ENCODE data around the gene PWWP2A.
A peak's percentile ranks its signal among the peaks of the same experiment; 100 is the strongest.
"Not testable (repeated sequence)": the region's sequence is repeated elsewhere in the genome, so short reads cannot be mapped to it uniquely, and the experiment has no call there.

PWWP2A gene

DNA sequence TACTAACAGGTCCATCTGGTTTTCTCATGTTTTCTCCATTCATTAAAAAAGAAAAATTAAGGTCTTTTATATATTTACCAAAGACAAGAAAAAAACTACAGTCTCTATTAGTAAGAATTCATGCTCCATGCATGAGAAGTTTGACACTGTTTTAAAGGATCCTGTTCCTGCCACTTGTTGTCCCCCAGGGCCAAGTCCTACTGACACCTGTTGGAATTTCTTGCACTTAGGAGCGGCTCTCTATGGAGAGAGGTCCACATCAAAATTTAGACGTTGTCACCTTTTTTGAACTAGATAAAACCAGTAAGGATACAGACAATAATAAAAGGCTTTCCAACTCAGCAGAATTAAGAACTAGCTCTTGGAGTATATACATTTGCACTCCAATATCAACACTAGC, 42.3 kb downstream of the PWWP2A start:
- Histone ChIP-seq H3K36me3 (peaks cover 7% of the 10 kb centered on the region), H3K9me3 (ENCODE audit: severe bottlenecking) (no peaks in the 10 kb centered on the region), H3K27me3 (ENCODE audit: insufficient read depth, low read depth, severe bottlenecking) (no peaks in the 10 kb centered on the region), H3K4me3 (ENCODE audit: low read depth, low read length) (no peak overlapping the region), H3K27ac (no peak overlapping the region)
- no peak for DNase-seq
- TF ChIP-seq, protein P1, sequence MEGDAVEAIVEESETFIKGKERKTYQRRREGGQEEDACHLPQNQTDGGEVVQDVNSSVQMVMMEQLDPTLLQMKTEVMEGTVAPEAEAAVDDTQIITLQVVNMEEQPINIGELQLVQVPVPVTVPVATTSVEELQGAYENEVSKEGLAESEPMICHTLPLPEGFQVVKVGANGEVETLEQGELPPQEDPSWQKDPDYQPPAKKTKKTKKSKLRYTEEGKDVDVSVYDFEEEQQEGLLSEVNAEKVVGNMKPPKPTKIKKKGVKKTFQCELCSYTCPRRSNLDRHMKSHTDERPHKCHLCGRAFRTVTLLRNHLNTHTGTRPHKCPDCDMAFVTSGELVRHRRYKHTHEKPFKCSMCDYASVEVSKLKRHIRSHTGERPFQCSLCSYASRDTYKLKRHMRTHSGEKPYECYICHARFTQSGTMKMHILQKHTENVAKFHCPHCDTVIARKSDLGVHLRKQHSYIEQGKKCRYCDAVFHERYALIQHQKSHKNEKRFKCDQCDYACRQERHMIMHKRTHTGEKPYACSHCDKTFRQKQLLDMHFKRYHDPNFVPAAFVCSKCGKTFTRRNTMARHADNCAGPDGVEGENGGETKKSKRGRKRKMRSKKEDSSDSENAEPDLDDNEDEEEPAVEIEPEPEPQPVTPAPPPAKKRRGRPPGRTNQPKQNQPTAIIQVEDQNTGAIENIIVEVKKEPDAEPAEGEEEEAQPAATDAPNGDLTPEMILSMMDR (IDR thresholded peaks at IDR 0.05; ENCODE audit: low read depth, low read length), result no peak

DNA sequence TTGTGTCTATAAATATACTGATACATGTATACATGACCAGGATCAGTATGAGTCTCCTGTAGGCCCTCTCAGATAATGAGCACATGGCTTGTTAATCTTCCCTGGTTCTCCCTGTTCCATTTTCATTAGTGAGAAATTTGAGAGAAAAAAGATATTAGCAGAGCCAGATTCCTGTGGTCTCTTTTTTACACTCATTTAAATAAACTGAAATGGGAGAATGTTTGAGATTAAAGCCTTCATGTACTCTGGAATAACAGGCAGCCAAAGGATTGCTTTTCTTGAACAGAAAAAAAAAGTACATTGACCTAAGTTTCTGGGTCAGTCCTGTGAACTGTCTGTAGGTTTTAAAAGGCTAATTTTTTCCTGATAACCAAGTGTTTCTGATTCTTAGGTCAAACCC, 44.2 kb downstream of the PWWP2A start:
- no peak for DNase-seq
- Histone ChIP-seq H3K9me3 (ENCODE audit: severe bottlenecking) (no peaks in the 10 kb centered on the region), H3K27me3 (ENCODE audit: insufficient read depth, low read depth, severe bottlenecking) (no peaks in the 10 kb centered on the region), H3K36me3 (peaks cover 7% of the 10 kb centered on the region), H3K4me3 (ENCODE audit: low read depth, low read length) (no peak overlapping the region), H3K27ac (no peak overlapping the region)
- TF ChIP-seq, protein P1 (IDR thresholded peaks at IDR 0.05; ENCODE audit: low read depth, low read length), result no peak

- Histone ChIP-seq H3K4me3 (ENCODE audit: low read depth, low read length) (peak overlapping the region; percentile 3; the same call in 1 of the 2 replicates), H3K9me3 (ENCODE audit: severe bottlenecking) (no peaks in the 10 kb centered on the region), H3K27ac (peak overlapping the region; percentile 23; the same call in 1 of the 2 replicates), H3K36me3 (no peaks in the 10 kb centered on the region; the same call in 1 of the 2 replicates), H3K27me3 (ENCODE audit: insufficient read depth, low read depth, severe bottlenecking) (no peaks in the 10 kb centered on the region)
- TF ChIP-seq, protein P1 (IDR thresholded peaks at IDR 0.05; ENCODE audit: low read depth, low read length), result no peak
- DNase-seq, result no peak
Observed at GRCh38 chr5:160071916-160072315, 47.3 kb downstream of the PWWP2A start.

GRCh38 chr5:160071516-160071915, 47.7 kb downstream of the PWWP2A start:
- H3K4me3 ChIP-seq (ENCODE audit: low read depth, low read length), result peak overlapping the region; percentile 3
- no peaks in the 10 kb centered on the region for H3K27me3 ChIP-seq (ENCODE audit: insufficient read depth, low read depth, severe bottlenecking)
- TF ChIP-seq, protein P1 (IDR thresholded peaks at IDR 0.05; ENCODE audit: low read depth, low read length), result no peak
- H3K27ac ChIP-seq, result peak overlapping the region; percentile 23; the same call in 1 of the 2 replicates
- H3K36me3 ChIP-seq, result no peaks in the 10 kb centered on the region; the same call in 1 of the 2 replicates
- DNase-seq, result peak; percentile 53
- H3K9me3 ChIP-seq (ENCODE audit: severe bottlenecking), result no peaks in the 10 kb centered on the region

DNA sequence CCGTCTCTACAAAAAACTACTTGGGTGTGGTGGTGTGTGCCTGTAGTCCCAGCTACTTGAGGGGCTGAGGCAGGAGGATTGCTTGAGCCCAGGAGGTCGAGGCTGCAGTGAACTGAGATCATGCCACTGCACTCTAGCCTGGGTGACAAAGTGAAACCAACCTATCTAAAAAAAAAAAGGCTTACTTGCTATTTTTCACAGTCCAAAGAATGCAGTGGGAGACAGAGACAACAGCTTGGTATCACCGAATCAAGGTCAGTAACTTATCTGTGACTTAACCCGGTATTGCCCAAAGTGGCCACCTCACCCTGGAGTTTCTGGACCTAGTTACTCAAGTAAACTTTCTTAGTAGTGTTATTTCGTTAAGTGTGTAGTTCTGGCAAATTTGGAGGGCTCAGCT, 50.1 kb downstream of the PWWP2A start:
- DNase-seq; H3K27me3 ChIP-seq (ENCODE audit: insufficient read depth, low read depth, severe bottlenecking); H3K4me3 ChIP-seq (ENCODE audit: low read depth, low read length); H3K27ac ChIP-seq; H3K9me3 ChIP-seq (ENCODE audit: severe bottlenecking): not testable (repeated sequence)
- peaks cover 14% of the 10 kb centered on the region for H3K36me3 ChIP-seq

- H3K27me3 ChIP-seq (ENCODE audit: insufficient read depth, low read depth, severe bottlenecking), result no peaks in the 10 kb centered on the region
- peaks cover 14% of the 10 kb centered on the region for H3K36me3 ChIP-seq
- no peak for DNase-seq
- TF ChIP-seq, protein P1 (IDR thresholded peaks at IDR 0.05; ENCODE audit: low read depth, low read length), result no peak
- H3K9me3 ChIP-seq (ENCODE audit: severe bottlenecking), result no peaks in the 10 kb centered on the region
- H3K27ac ChIP-seq, result no peak overlapping the region
- H3K4me3 ChIP-seq (ENCODE audit: low read depth, low read length), result no peak overlapping the region
Observed at GRCh38 chr5:160064995-160065614, 54.1 kb downstream of the PWWP2A start.
